ENCODE results near the gene CPEB4.

The CPEB4 gene

DNA sequence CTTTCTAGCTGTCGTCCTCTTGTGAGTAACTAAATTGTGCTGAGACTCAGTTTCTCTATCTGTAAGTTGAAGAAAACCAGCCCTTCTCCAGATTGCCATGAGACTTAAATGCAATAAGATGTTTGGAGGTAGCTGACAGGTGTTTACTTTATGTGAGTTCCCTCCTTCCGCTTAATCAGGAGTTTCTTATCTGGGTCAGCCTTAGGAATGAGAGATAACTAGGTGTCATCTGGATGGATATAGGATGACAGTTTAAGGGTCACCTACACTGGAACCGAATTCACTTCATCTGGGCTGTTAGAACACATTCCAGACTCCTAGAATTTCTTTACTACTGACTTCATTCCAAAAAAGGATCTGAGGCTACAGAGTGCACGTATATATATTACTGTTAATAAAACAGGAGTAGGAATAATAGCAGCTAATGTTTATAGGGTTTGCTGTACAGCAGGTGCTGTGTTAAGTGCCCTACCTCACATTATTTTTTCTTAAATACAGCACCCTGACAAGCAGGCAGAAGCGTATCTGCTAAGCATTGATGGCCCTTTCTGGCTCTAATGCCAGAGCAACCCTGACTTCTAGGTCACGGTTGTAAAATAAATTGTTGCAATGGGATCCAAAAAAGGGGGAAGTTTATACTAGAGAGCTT, 30.0 kb upstream of the CPEB4 start:
- no peak for DNase-seq (ENCODE audit: extremely low spot score)
- TF ChIP-seq, protein P1, sequence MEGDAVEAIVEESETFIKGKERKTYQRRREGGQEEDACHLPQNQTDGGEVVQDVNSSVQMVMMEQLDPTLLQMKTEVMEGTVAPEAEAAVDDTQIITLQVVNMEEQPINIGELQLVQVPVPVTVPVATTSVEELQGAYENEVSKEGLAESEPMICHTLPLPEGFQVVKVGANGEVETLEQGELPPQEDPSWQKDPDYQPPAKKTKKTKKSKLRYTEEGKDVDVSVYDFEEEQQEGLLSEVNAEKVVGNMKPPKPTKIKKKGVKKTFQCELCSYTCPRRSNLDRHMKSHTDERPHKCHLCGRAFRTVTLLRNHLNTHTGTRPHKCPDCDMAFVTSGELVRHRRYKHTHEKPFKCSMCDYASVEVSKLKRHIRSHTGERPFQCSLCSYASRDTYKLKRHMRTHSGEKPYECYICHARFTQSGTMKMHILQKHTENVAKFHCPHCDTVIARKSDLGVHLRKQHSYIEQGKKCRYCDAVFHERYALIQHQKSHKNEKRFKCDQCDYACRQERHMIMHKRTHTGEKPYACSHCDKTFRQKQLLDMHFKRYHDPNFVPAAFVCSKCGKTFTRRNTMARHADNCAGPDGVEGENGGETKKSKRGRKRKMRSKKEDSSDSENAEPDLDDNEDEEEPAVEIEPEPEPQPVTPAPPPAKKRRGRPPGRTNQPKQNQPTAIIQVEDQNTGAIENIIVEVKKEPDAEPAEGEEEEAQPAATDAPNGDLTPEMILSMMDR (IDR thresholded peaks at IDR 0.05; ENCODE audit: control extremely low read depth, extremely low read depth, low read depth, missing control alignments) = no peak
- POLR2A ChIA-PET = no interaction called here
- CTCF ChIA-PET = interaction anchor here (0.8 to 6.4 kb wide), 5 partner anchors 11 to 71 kb away, joined by 3 to 45 read pairs (median 5); no protein-coding TSS in a partner anchor

DNA sequence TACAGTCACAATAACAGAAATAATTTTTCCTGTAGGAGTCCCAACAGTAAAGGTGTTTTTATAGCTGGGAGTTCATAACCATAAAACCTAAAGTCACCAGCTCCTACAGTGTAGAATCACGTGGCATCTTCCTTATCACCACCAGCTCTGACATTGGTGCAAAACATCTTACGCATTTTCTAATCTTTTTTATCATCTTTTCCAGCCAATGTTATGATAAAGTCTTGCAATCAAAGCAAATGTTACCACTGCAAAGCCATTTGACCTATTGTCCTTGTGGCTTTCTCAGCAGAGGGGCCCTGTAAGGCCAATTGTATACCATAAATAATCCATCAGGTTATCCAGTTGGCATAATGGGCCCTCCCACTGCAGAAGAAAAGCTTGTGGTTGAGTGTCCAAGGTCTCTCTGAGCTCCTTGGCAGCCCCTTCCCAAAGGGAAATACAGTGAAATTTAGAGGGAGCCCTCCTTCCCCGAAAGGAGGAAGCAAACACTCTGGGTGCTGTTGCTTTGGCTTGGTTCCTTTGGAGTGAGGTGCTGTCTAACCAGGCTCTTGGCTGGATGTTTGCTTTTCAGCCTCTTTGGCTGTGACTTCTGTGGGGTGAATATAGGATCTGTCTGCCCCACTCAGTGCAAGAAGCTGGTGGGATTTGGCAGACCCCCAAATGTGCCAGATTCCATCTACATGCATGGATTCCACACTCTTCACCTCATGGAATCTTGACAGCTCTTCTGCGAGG, 29.3 kb upstream of the CPEB4 start:
- TF ChIP-seq, protein P1 (IDR thresholded peaks at IDR 0.05; ENCODE audit: control extremely low read depth, extremely low read depth, low read depth, missing control alignments) = no peak
- ChIA-PET POLR2A (no interaction called here), CTCF (interaction anchor here (0.8 to 6.4 kb wide), 7 partner anchors 11 to 72 kb away, joined by 3 to 45 read pairs (median 4); no protein-coding TSS in a partner anchor)
- DNase-seq (ENCODE audit: extremely low spot score) = no peak

DNA sequence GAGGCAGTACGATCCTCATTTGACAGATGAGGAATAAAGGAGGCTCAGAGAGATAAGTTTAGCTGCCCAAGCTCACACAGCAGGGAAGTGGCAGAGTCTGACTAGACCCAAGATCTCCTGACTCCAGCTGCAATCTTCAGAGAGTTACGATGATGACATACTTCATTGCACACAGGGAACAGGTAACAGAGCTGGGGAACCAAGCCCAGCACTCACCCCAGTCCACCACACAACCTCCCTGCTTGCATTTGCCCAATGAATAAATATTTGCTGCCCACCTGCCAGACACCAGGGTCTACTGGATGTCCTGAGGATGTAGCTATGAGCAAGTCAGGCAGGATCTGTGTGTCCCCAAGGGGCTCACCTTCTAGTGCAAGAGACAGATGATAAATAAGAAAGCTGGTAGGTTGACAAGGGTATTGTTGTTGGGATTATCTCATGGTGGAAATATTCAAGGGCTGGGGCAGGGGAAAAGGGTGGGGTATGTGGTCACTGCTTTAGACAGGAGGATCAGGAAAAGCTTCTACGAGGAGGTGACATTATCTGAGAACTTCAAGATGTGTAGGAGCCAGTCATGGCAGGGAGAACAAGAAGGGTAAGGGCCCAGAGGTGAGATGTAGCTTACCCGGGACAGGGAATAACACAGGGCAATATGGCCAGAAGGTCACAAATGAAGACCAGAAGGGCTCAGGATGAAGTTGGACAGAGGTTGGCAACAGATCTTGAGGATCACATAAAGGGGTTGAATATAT, 28.6 kb upstream of the CPEB4 start:
- no peak for DNase-seq (ENCODE audit: extremely low spot score)
- ChIA-PET POLR2A (no interaction called here), CTCF (interaction anchor here (0.9 to 6.4 kb wide), 9 partner anchors 9 to 79 kb away, joined by 3 to 45 read pairs (median 5); no protein-coding TSS in a partner anchor)
- TF ChIP-seq, protein P1 (IDR thresholded peaks at IDR 0.05; ENCODE audit: control extremely low read depth, extremely low read depth, low read depth, missing control alignments) = no peak

DNA sequence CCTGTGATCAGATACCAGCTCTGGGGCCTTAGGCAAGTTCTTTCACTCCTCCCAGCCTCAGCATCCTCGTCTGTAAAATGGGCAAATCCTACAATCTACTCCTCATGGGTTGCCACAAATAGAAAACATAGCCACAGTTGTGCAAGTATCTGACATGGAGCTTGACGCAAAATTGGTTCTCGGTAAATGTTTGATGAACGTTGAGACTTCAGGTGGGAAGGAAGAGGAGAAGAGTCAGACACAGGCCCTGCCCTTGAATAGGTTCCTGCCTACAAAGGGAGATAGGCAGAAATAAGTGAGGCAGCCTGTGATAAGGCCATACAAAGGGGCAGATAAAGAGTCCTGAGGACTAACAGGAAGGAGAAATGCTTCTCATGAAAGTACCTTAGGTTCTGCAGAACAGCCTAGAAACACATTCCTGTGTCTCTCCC, 26.1 kb upstream of the CPEB4 start:
- ChIA-PET POLR2A (no interaction called here), CTCF (interaction anchor here (1.1 to 2.8 kb wide), 3 partner anchors 12 to 75 kb away, joined by 3 to 10 read pairs (median 3); no protein-coding TSS in a partner anchor)
- TF ChIP-seq, protein P1 (IDR thresholded peaks at IDR 0.05; ENCODE audit: control extremely low read depth, extremely low read depth, low read depth, missing control alignments) = no peak
- DNase-seq (ENCODE audit: extremely low spot score) = no peak

DNA sequence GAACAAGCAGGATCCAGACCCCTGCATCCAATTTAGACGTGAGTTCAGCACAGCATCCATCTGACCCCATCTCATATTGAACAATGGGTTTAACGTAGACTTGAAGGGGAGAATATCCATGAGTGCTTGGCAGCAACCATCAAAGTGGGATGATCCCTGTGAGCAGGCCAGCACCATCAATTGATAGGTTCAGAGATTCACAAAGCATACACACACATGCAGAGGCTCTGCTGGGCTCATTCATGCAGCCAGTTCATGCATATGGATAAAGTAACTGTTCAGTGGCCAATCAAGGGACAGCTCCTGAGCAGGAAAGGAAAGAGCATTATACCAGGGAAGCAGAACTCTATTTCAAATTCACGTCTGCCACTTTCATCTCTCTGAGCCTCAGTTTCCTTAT, 24.8 kb upstream of the CPEB4 start:
- POLR2A ChIA-PET = no interaction called here

More for the DNA sequence above, 24.8 kb upstream of the CPEB4 start:
- CTCF ChIA-PET = interaction anchor here (0.8 to 1.1 kb wide), 2 partner anchors 11 to 76 kb away, joined by 3 read pairs; no protein-coding TSS in a partner anchor
- TF ChIP-seq, protein P1 (IDR thresholded peaks at IDR 0.05; ENCODE audit: control extremely low read depth, extremely low read depth, low read depth, missing control alignments) = no peak
- DNase-seq (ENCODE audit: extremely low spot score) = no peak
